Endothelial cell of umbilical vein (primary cell): Measurements from ENCODE around the gene AJAP1. TPM values are rescaled to one million over a fixed set of nuclear protein-coding genes. Genes with fewer than 3 reads are reported as not detected.

ENCODE experiments used
- BruUV-seq: library from RNA; stranded (reverse); fragments of 400-500 nt; replicated peaks from 2 replicates; lab custom pipeline; 2021; lab: Mats Ljungman, UMichigan
- CTCF ChIA-PET: fragments of 300-600, 350-600 bp; sonication (Branson Sonifier 250); formaldehyde crosslinking; loops from one replicate; lab custom pipeline; 2021; ENCODE audit warnings: antibody characterized with exemption, inconsistent platforms; lab: Charles Lee
- POLR2A ChIA-PET: fragments of 300-600, 350-600 bp; sonication (Branson Sonifier 250); formaldehyde crosslinking; loops from one replicate; lab custom pipeline; 2021; ENCODE audit warnings: antibody characterized with exemption, inconsistent platforms; lab: Charles Lee
- DNase-seq: peaks from one replicate; pipeline ENCODE4 v3.0.0-alpha.2; 2011; ENCODE audit warnings: low read depth, low spot score
- FAIRE-seq: peaks from 2 replicates; lab custom pipeline; 2011; peaks lifted over from hg19 to GRCh38; lab: Jason Lieb, UNC
- H2AFZ ChIP-seq: 2 replicates; pipeline ENCODE4 v1.6.0; 2012; ENCODE audit warnings: low read depth, low read length, control low read depth, inconsistent platforms
- H3K27ac ChIP-seq: 2 replicates; pipeline ENCODE4 v1.5.1; 2011; ENCODE audit warnings: low read depth, mild to moderate bottlenecking, control low read depth, low read length, moderate library complexity; ENCODE audit not compliant: insufficient read depth
- H3K27me3 ChIP-seq, 2 experiments: 2 replicates each; pipeline versions ENCODE4 v1.6.0 to v1.6.1; 2011; ENCODE audit warnings: low read length in 2 of 2, mixed read lengths in 1 of 2; ENCODE audit not compliant: control insufficient read depth in 2 of 2, insufficient read depth in 2 of 2
- H3K36me3 ChIP-seq, 2 experiments: 2 replicates in 1 of 2; 3 replicates in 1 of 2; pipeline ENCODE4 v1.5.1; 2011; ENCODE audit warnings: low read length in 2 of 2, mild to moderate bottlenecking in 1 of 2, moderate library complexity in 1 of 2; ENCODE audit not compliant: control insufficient read depth in 2 of 2, insufficient read depth in 2 of 2; ENCODE audit errors: extremely low read depth in 1 of 2
- H3K4me1 ChIP-seq: 3 replicates; pipeline ENCODE4 v1.5.1; 2011; ENCODE audit warnings: mild to moderate bottlenecking, low read length; ENCODE audit not compliant: control insufficient read depth, insufficient read depth; ENCODE audit errors: extremely low read depth
- H3K4me2 ChIP-seq: 2 replicates; pipeline ENCODE4 v1.6.1; 2011; ENCODE audit warnings: low read length, control low read depth, mixed read lengths; ENCODE audit not compliant: insufficient read depth
- H3K4me3 ChIP-seq, 3 experiments: fragments of 200-600 bp in 1 of 3; sonication (generic), shearing (Covaris generic) in 1 of 3; replicated peaks in 1 of 3; 2 replicates each; pipeline ENCODE4 v1.5.1; 2011 to 2016; ENCODE audit warnings: control low read depth in 3 of 3, low read length in 3 of 3, mild to moderate bottlenecking in 2 of 3, inconsistent platforms in 1 of 3, low read depth in 1 of 3, moderate library complexity in 1 of 3; ENCODE audit not compliant: insufficient read depth in 1 of 3
- H3K79me2 ChIP-seq: 2 replicates; pipeline ENCODE4 v1.6.0; 2012; ENCODE audit warnings: low read length, inconsistent platforms; ENCODE audit not compliant: control insufficient read depth, insufficient read depth
- H3K9ac ChIP-seq: replicated peaks from 2 replicates; pipeline ENCODE3; 2011; ENCODE audit warnings: low read length, control low read depth; ENCODE audit not compliant: insufficient read depth; ENCODE audit errors: extremely low read depth
- H3K9me1 ChIP-seq: replicated peaks from 3 replicates; pipeline ENCODE4 v1.6.0; 2011; ENCODE audit warnings: mild to moderate bottlenecking, low read length; ENCODE audit not compliant: control insufficient read depth, insufficient read depth; ENCODE audit errors: extremely low read depth
- H3K9me3 ChIP-seq: replicated peaks from 2 replicates; pipeline ENCODE4 v1.5.1; 2012; ENCODE audit warnings: low read length, inconsistent platforms; ENCODE audit not compliant: control insufficient read depth, insufficient read depth
- H4K20me1 ChIP-seq: replicated peaks from 2 replicates; pipeline ENCODE3; 2011; ENCODE audit warnings: mild to moderate bottlenecking, low read length; ENCODE audit not compliant: control insufficient read depth, insufficient read depth; ENCODE audit errors: extremely low read depth
- EZH2 ChIP-seq: IDR thresholded peaks from 2 replicates; pipeline ENCODE4 v1.6.1; 2012; ENCODE audit warnings: borderline replicate concordance, low read depth, mild to moderate bottlenecking, moderate library complexity, low read length, inconsistent platforms; ENCODE audit not compliant: severe bottlenecking
- FOS ChIP-seq: IDR thresholded peaks from 2 replicates; pipeline ENCODE4 v1.6.1; 2011; ENCODE audit warnings: mild to moderate bottlenecking, low read length, moderate library complexity, borderline replicate concordance; ENCODE audit not compliant: insufficient read depth
- GATA2 ChIP-seq: IDR thresholded peaks from 2 replicates; pipeline ENCODE4 v1.7.0; 2011; ENCODE audit warnings: low read depth, mild to moderate bottlenecking, moderate library complexity, mixed read lengths, low read length; ENCODE audit not compliant: insufficient read length, insufficient read depth
- JUN ChIP-seq: IDR thresholded peaks from 2 replicates; pipeline ENCODE4 v1.6.1; 2011; ENCODE audit warnings: borderline replicate concordance, low read depth; ENCODE audit not compliant: insufficient read length, insufficient read depth
- MYC ChIP-seq: IDR thresholded peaks from one replicate; pipeline ENCODE4 v1.6.1; 2011; ENCODE audit warnings: mild to moderate bottlenecking, low read depth, low read length
- POLR2A ChIP-seq: IDR thresholded peaks from 2 replicates; pipeline ENCODE4 v1.6.1; 2012; ENCODE audit warnings: low read depth, mild to moderate bottlenecking, control low read depth, low read length
- POLR2AphosphoS5 ChIP-seq: IDR thresholded peaks from 2 replicates; pipeline ENCODE4 v1.6.1; 2012; ENCODE audit warnings: low read depth, mild to moderate bottlenecking, control low read depth, low read length, moderate library complexity; ENCODE audit not compliant: insufficient read depth
- dilution Hi-C: fragments of 300-500 bp; cut with MboI; formaldehyde crosslinking; loops from one replicate; pipeline ENCODE4 v1.15.0; 2019; ENCODE audit warnings: low sequenced_read_pairs; ENCODE audit not compliant: extremely low pct_ligation_motif_present
- intact Hi-C: fragments of 100-400 bp; cut with micrococcal nuclease; formaldehyde crosslinking; loops from one replicate; pipeline ENCODE4 v1.10.0; 2022
- polyA plus RNA-seq, 4 experiments: library from polyadenylated mRNA; depleted of rRNA in 3 of 4; stranded (reverse) in 3 of 4; unstranded in 1 of 4; fragments of >200 nt; gene quantifications; 2 replicates each; pipeline versions ENCODE4 v1.2.1 to v1.2.3, GENCODE V29; 2011 to 2012; ENCODE audit warnings: missing spikeins in 1 of 4
- total RNA-seq: library from RNA; stranded (reverse); gene quantifications from 2 replicates; pipeline ENCODE4 v1.2.3, GENCODE V29; 2021
- TF ChIP-seq, protein P1 (sequence below), 2 donors: IDR thresholded peaks; 1 replicate in 1 of 2; 2 replicates in 1 of 2; pipeline ENCODE4 v1.5.1; 2011; ENCODE audit warnings: low read length in 2 of 2, mild to moderate bottlenecking in 2 of 2, moderate library complexity in 2 of 2, control low read depth in 1 of 2, inconsistent platforms in 1 of 2, low read depth in 1 of 2; ENCODE audit not compliant: insufficient read depth in 1 of 2; ENCODE audit errors: extremely low read depth in 1 of 2
- TF ChIP-seq, protein P2 (sequence below): IDR thresholded peaks from 2 replicates; pipeline ENCODE4 v1.6.1; 2011; ENCODE audit not compliant: insufficient read depth, insufficient read length

Gene AJAP1
- total and polyA plus RNA-seq, 2 donors (not counting 3 experiments of a cell fraction or from before 2014, with no cell fraction given) = not detected

DNA sequence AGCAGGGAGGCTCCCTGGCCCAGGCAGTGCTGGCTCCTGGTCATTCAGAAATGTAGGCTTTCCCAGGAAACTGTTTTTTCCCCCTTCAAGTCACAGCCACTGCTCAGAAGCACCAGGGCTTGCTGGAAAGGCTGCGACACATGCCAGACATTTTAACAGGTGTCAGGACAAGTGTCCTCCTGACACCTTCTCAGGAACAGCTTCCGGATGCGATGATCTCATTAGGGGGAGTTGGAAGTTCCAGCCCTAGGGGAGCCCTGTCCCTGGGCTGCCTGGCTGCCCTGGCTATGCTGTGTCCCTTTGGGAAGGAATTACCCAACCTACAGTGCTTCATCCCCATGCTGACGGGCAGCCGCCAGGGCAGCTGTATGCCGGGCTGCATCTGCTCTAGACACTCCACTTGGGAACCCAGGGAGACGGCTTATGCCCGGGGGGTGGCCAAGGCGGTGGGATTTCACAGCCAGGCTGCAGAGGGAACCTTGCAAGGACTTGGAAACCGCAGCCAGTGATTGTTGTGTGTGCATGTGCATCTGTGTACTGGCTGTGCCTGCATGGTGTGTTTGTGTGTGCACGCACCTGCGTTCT, 41.8 kb downstream of the AJAP1 start:
- intact Hi-C loops = no loop called here
- Histone ChIP-seq H3K36me3 (no peaks in the 10 kb centered on the region), H3K9me3 (peaks cover 2% of the 10 kb centered on the region), H2AFZ (no peak overlapping the region), H3K9ac (no peak overlapping the region), H3K9me1 (no peaks in the 10 kb centered on the region), H3K79me2 (no peaks in the 10 kb centered on the region), H3K27ac (no peak overlapping the region), H3K4me3 (no peak overlapping the region), H3K4me2 (no peak overlapping the region), H4K20me1 (no peaks in the 10 kb centered on the region), H3K27me3 (no peaks in the 10 kb centered on the region), H3K4me1 (no peaks in the 10 kb centered on the region)
- BruUV-seq = no TSS peak
- dilution Hi-C loops = no loop called here
- TF ChIP-seq, protein P1, sequence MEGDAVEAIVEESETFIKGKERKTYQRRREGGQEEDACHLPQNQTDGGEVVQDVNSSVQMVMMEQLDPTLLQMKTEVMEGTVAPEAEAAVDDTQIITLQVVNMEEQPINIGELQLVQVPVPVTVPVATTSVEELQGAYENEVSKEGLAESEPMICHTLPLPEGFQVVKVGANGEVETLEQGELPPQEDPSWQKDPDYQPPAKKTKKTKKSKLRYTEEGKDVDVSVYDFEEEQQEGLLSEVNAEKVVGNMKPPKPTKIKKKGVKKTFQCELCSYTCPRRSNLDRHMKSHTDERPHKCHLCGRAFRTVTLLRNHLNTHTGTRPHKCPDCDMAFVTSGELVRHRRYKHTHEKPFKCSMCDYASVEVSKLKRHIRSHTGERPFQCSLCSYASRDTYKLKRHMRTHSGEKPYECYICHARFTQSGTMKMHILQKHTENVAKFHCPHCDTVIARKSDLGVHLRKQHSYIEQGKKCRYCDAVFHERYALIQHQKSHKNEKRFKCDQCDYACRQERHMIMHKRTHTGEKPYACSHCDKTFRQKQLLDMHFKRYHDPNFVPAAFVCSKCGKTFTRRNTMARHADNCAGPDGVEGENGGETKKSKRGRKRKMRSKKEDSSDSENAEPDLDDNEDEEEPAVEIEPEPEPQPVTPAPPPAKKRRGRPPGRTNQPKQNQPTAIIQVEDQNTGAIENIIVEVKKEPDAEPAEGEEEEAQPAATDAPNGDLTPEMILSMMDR (IDR thresholded peaks at IDR 0.05; ENCODE audit: extremely low read depth in 1 of 2, insufficient read depth in 1 of 2, low read depth in 1 of 2, low read length in 2 of 2) = no peak
- POLR2A ChIA-PET = no interaction called here
- CTCF ChIA-PET = no interaction called here
- no peak for FAIRE-seq
- no peak for DNase-seq

DNA sequence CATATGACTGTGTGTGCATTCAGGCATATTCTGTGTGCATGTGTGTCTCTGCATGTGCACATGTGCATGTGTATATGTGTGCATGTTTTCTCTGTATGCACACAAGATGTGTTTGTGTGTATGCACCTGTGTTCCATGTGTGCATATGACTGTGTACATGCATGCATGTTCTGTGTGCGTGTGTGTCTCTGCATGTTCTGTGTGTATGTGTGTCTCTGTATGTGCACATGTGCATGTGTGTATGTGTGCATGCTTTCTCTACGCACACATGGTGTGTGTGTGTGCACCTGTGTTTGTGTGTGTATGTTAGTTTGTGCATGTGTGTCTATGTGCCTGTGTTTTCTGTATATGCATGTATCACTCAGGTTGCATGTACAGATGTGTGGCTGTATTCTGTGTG, 42.3 kb downstream of the AJAP1 start:
- Histone ChIP-seq H3K9ac (no peak overlapping the region), H2AFZ (no peak overlapping the region), H3K27me3 (no peaks in the 10 kb centered on the region), H3K9me1 (no peaks in the 10 kb centered on the region), H3K4me2 (no peak overlapping the region), H3K79me2 (no peaks in the 10 kb centered on the region), H3K4me1 (no peaks in the 10 kb centered on the region), H3K4me3 (no peak overlapping the region), H3K27ac (no peak overlapping the region), H4K20me1 (no peaks in the 10 kb centered on the region), H3K36me3 (no peaks in the 10 kb centered on the region), H3K9me3 (peaks cover 2% of the 10 kb centered on the region)
- TF ChIP-seq POLR2AphosphoS5 = no peak
- no peak for TF ChIP-seq GATA2
- TF ChIP-seq, protein P2, sequence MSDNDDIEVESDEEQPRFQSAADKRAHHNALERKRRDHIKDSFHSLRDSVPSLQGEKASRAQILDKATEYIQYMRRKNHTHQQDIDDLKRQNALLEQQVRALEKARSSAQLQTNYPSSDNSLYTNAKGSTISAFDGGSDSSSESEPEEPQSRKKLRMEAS = no peak
- TF ChIP-seq, protein P1 (IDR thresholded peaks at IDR 0.05; ENCODE audit: extremely low read depth in 1 of 2, insufficient read depth in 1 of 2, low read depth in 1 of 2, low read length in 2 of 2) = no peak
- TF ChIP-seq POLR2A = no peak
- TF ChIP-seq MYC = no peak
- TF ChIP-seq FOS = no peak
- no peak for TF ChIP-seq JUN
- TF ChIP-seq EZH2 = no peak
- no TSS peak for BruUV-seq
- intact Hi-C loops = no loop called here
- CTCF ChIA-PET = no interaction called here
- POLR2A ChIA-PET = no interaction called here
- FAIRE-seq = no peak
- dilution Hi-C loops = no loop called here
- DNase-seq = no peak
